ENCODE data around the gene USP17L10. TPM values are rescaled to one million over a fixed set of nuclear protein-coding genes. Genes with fewer than 3 reads are reported as not detected.
"Not testable (repeated sequence)": the region's sequence is repeated elsewhere in the genome, so short reads cannot be mapped to it uniquely, and the experiment has no call there.

The USP17L10 gene
- total RNA-seq, 1 experiment from 2014 or later, result not detected

DNA sequence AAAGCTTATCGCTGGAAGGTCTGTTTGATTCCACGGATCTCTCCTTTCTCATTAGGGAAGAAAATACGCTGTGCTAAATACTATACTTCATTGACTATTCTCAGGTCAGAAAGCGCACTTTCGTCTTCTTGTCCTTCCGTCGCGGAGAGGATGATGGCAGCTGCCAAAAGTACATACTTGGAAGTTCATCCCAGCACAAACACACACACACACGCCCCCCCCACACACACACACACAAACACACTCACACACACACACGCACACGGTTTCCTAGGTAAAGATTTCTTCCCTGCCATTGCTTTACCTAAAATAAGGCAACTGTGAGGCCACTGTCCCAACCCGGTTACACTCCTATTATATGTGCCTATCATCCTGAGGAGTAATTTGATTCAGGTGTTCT, 28.0 kb downstream of the USP17L10 start:
- not testable (repeated sequence) for DNase-seq

DNA sequence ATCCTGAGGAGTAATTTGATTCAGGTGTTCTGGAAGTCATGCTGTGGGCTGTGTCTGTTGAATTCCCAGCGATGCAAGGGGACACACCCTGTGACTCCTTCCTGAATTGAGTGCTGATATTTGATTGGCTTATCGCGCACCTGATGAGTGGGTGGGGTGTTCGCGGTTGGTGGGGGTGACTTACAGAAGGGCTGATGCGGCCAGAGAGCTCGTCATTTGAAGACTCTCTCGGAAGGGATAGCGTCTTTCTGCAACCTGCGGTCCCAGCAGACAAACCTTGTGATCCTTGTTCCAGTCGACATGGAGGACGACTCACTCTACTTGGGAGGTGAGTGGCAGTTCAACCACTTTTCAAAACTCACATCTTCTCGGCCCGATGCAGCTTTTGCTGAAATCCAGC, 33.1 kb downstream of the USP17L10 start, which contains the start of gene USP17L17:
USP17L17 (plus strand) TSS at position 301 of the 400 bp plus-strand sequence; CDS start at position 301, 0 bp downstream.
- CTCF ChIA-PET; H3K36me3 Mint-ChIP-seq (ENCODE audit: insufficient read depth, unreplicated experiment); H3K4me1 Mint-ChIP-seq (ENCODE audit: low read depth, unreplicated experiment); DNase-seq; intact Hi-C loops (cut with micrococcal nuclease; ENCODE audit: unreplicated experiment); BruUV-seq (replicated peaks); H3K4me3 Mint-ChIP-seq (ENCODE audit: low read depth, unreplicated experiment); H3K27ac Mint-ChIP-seq (ENCODE audit: unreplicated experiment); H3K27me3 Mint-ChIP-seq (ENCODE audit: unreplicated experiment); H3K9me3 Mint-ChIP-seq (ENCODE audit: low read depth, unreplicated experiment): not testable (repeated sequence)

More for the DNA sequence above, 28.0 kb downstream of the USP17L10 start:
- H3K4me1 Mint-ChIP-seq (ENCODE audit: low read depth, unreplicated experiment); BruUV-seq (replicated peaks); H3K9me3 Mint-ChIP-seq (ENCODE audit: low read depth, unreplicated experiment); H3K27me3 Mint-ChIP-seq (ENCODE audit: unreplicated experiment); CTCF ChIA-PET; H3K36me3 Mint-ChIP-seq (ENCODE audit: insufficient read depth, unreplicated experiment); H3K27ac Mint-ChIP-seq (ENCODE audit: unreplicated experiment); H3K4me3 Mint-ChIP-seq (ENCODE audit: low read depth, unreplicated experiment); intact Hi-C loops (cut with micrococcal nuclease; ENCODE audit: unreplicated experiment): not testable (repeated sequence)

DNA sequence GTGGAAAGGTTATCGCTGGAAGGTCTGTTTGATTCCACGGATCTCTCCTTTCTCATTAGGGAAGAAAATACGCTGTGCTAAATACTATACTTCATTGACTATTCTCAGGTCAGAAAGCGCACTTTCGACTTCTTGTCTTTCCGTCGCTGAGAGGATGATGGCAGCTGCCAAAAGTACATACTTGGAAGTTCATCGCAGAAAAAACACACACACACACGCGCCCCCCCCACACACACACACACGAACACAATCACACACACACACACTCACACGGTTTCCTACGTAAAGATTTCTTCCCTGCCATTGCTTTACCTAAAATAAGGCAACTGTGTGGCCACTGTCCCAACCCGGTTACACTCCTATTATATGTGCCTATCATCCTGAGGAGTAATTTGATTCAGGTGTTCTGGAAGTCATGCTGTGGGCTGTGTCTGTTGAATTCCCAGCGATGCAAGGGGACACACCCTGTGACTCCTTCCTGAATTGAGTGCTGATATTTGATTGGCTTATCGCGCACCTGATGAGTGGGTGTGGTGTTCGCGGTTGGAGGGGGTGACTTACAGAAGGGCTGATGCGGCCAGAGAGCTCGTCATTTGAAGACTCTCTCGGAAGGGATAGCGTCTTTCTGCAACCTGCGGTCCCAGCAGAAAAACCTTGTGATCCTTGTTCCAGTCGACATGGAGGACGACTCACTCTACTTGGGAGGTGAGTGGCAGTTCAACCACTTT, 37.7 kb downstream of the USP17L10 start, which contains the start of gene USP17L18:
USP17L18 (plus strand) TSS at position 678 of the 728 bp plus-strand sequence; CDS start at position 678, 0 bp downstream.
- H3K9me3 Mint-ChIP-seq (ENCODE audit: low read depth, unreplicated experiment); H3K27me3 Mint-ChIP-seq (ENCODE audit: unreplicated experiment); H3K27ac Mint-ChIP-seq (ENCODE audit: unreplicated experiment); BruUV-seq (replicated peaks); H3K4me3 Mint-ChIP-seq (ENCODE audit: low read depth, unreplicated experiment); H3K36me3 Mint-ChIP-seq (ENCODE audit: insufficient read depth, unreplicated experiment); H3K4me1 Mint-ChIP-seq (ENCODE audit: low read depth, unreplicated experiment); intact Hi-C loops (cut with micrococcal nuclease; ENCODE audit: unreplicated experiment); DNase-seq; CTCF ChIA-PET: not testable (repeated sequence)

DNA sequence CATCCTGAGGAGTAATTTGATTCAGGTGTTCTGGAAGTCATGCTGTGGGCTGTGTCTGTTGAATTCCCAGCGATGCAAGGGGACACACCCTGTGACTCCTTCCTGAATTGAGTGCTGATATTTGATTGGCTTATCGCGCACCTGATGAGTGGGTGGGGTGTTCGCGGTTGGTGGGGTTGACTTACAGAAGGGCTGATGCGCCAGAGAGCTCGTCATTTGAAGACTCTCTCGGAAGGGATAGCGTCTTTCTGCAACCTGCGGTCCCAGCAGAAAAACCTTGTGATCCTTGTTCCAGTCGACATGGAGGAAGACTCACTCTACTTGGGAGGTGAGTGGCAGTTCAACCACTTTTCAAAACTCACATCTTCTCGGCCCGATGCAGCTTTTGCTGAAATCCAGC, 42.6 kb downstream of the USP17L10 start, which contains the start of gene USP17L19:
USP17L19 (plus strand) TSS at position 301 of the 400 bp plus-strand sequence; CDS start at position 301, 0 bp downstream.
- intact Hi-C loops (cut with micrococcal nuclease; ENCODE audit: unreplicated experiment); CTCF ChIA-PET; H3K9me3 Mint-ChIP-seq (ENCODE audit: low read depth, unreplicated experiment); BruUV-seq (replicated peaks); H3K27ac Mint-ChIP-seq (ENCODE audit: unreplicated experiment); H3K27me3 Mint-ChIP-seq (ENCODE audit: unreplicated experiment); H3K36me3 Mint-ChIP-seq (ENCODE audit: insufficient read depth, unreplicated experiment); DNase-seq; H3K4me1 Mint-ChIP-seq (ENCODE audit: low read depth, unreplicated experiment); H3K4me3 Mint-ChIP-seq (ENCODE audit: low read depth, unreplicated experiment): not testable (repeated sequence)

DNA sequence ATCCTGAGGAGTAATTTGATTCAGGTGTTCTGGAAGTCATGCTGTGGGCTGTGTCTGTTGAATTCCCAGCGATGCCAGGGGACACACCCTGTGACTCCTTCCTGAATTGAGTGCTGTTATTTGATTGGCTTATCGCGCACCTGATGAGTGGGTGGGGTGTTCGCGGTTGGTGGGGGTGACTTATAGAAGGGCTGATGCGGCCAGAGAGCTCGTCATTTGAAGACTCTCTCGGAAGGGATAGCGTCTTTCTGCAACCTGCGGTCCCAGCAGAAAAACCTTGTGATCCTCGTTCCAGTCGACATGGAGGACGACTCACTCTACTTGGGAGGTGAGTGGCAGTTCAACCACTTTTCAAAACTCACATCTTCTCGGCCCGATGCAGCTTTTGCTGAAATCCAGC, 47.4 kb downstream of the USP17L10 start, which contains the start of gene USP17L20:
USP17L20 (plus strand) TSS at position 301 of the 400 bp plus-strand sequence; CDS start at position 301, 0 bp downstream.
- H3K4me3 Mint-ChIP-seq (ENCODE audit: low read depth, unreplicated experiment); H3K4me1 Mint-ChIP-seq (ENCODE audit: low read depth, unreplicated experiment); H3K9me3 Mint-ChIP-seq (ENCODE audit: low read depth, unreplicated experiment); H3K27ac Mint-ChIP-seq (ENCODE audit: unreplicated experiment); CTCF ChIA-PET; intact Hi-C loops (cut with micrococcal nuclease; ENCODE audit: unreplicated experiment); BruUV-seq (replicated peaks); H3K27me3 Mint-ChIP-seq (ENCODE audit: unreplicated experiment); H3K36me3 Mint-ChIP-seq (ENCODE audit: insufficient read depth, unreplicated experiment); DNase-seq: not testable (repeated sequence)

Other genes starting within 250 kb of the USP17L10 start
- gene FAM90A26, start 40.2 kb upstream of the USP17L10 start, total RNA-seq (2022), result not detected in 2 replicates
- not detected in 2 replicates for gene USP17L11, start 4.7 kb downstream of the USP17L10 start, total RNA-seq (2022)
- not detected in 2 replicates for gene USP17L12, start 9.5 kb downstream of the USP17L10 start, total RNA-seq (2022)
- gene USP17L13, start 14.2 kb downstream of the USP17L10 start, total RNA-seq (2022), result not detected in 2 replicates
- gene USP17L15, start 23.7 kb downstream of the USP17L10 start, total RNA-seq (2022), result not detected in 2 replicates
- not detected in 2 replicates for gene USP17L17, start 33.2 kb downstream of the USP17L10 start, total RNA-seq (2022)
- gene USP17L18, start 38.0 kb downstream of the USP17L10 start, total RNA-seq (2022), result not detected in 2 replicates
- not detected in 2 replicates for gene USP17L19, start 42.7 kb downstream of the USP17L10 start, total RNA-seq (2022)
- not detected in 2 replicates for gene USP17L20, start 47.5 kb downstream of the USP17L10 start, total RNA-seq (2022)
- not detected in 2 replicates for gene USP17L21, start 52.2 kb downstream of the USP17L10 start, total RNA-seq (2022)
- not detected in 2 replicates for gene USP17L22, start 57.0 kb downstream of the USP17L10 start, total RNA-seq (2022)
- not detected in 2 replicates for gene USP17L24, start 114.5 kb downstream of the USP17L10 start, total RNA-seq (2022)
- gene USP17L25, start 119.3 kb downstream of the USP17L10 start, total RNA-seq (2022), result not detected in 2 replicates
- gene USP17L26, start 124.0 kb downstream of the USP17L10 start, total RNA-seq (2022), result not detected in 2 replicates
- not detected in 2 replicates for gene USP17L5, start 128.7 kb downstream of the USP17L10 start, total RNA-seq (2022)
- gene USP17L27, start 133.5 kb downstream of the USP17L10 start, total RNA-seq (2022), result not detected in 2 replicates
- not detected in 2 replicates for gene USP17L28, start 138.2 kb downstream of the USP17L10 start, total RNA-seq (2022)
- not detected in 2 replicates for gene USP17L29, start 143.0 kb downstream of the USP17L10 start, total RNA-seq (2022)
- gene USP17L30, start 152.5 kb downstream of the USP17L10 start, total RNA-seq (2022), result not detected in 2 replicates
- not detected in 2 replicates for gene DEFB131A, start 233.8 kb downstream of the USP17L10 start, total RNA-seq (2022)